ENCODE measurements around the gene PRSS12.

The PRSS12 gene

DNA sequence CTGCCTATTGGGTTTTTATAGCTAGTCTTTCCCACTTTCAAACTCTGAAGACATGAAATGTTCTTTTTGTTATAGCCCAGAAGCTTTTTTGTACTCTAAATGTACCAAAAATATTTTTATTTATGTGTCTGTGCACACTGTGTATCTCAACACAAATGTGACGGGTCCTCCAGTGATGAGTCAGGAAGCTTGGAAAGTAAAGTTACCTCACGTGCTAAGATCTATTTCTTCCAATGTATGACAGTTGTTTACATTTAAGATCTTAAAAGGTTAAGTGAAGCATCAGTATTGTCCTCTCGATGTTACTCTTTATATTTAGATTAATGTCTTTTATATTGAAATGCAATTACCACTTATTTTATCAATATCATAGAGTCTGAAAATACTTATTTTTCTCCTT lies 29.1 kb upstream of the PRSS12 start:
- DNase-seq (ENCODE audit: low read depth, low spot score) = no peak
- POLR2A ChIA-PET = no interaction called here
- no peak overlapping the region for H3K4me3 ChIP-seq (ENCODE audit: low read depth, low read length)
- CTCF ChIA-PET = interaction anchor here (1.7 kb wide), 1 partner anchor 29 kb away, joined by 6 read pairs; the partner anchor contains the start of gene PRSS12
- no peak for TF ChIP-seq CTCF (IDR thresholded peaks at IDR 0.05; ENCODE audit: insufficient read depth, low read length, missing control alignments)

DNA sequence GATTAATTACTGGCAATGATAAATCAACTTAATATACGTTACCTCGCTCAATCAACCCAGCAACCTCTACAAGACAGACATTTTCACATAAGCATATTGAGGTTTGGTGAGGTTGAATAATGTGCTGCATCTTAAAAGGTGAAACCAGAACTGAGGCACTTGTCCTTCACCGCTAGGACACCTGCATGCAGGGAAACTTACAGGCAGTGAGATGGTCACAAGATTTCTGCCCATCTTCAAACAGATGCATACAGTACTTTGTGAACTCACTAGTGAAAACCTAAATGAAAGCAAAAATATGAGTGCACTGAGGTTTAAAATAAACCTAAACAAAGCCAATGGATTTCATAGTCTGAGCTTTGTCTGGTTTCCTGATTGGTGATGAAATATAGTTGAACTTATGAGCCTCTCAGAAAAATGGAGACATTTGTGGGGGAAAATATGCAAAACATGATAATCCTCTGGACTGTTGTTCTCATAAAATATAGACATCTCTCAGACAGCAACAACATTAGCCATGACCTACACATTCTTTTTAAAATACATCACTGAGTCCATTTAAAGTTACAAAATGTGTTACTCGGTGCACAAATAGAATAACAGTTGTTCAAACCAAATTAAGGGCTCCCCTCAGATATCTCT lies 20.9 kb upstream of the PRSS12 start:
- CTCF ChIA-PET = interaction anchor here (1.0 to 4.6 kb wide), 2 partner anchors 21 to 50 kb away, joined by 3 to 23 read pairs; partner anchors contain the start of gene PRSS12
- no peak overlapping the region for H3K4me3 ChIP-seq (ENCODE audit: low read depth, low read length)
- DNase-seq (ENCODE audit: low read depth, low spot score) = peak; percentile 81
- POLR2A ChIA-PET = no interaction called here
- TF ChIP-seq CTCF (IDR thresholded peaks at IDR 0.05; ENCODE audit: insufficient read depth, low read length, missing control alignments) = no peak

DNA sequence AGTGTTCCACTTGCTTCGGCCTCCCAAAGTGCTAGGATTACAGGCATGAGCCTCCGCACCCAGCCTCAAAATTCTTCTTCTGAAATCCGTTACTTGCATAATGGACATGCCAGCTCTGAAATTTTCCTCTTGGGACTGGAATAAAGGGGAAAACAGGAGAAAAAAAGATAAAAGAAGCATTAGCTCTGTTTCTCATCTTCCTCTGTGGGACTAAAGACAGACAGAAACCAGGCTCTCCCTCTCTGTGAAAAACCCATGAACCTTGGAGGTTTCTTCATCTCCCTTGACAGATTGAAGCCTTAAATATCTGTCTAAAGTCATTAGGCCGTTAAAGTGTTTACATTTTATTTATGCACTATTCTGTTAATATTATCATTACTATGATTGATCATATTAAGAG lies 19.4 kb upstream of the PRSS12 start:
- DNase-seq (ENCODE audit: low read depth, low spot score) = no peak
- ChIA-PET CTCF (interaction anchor here (0.6 to 1.8 kb wide), 3 partner anchors 13 to 19 kb away, joined by 3 to 5 read pairs (median 5); partner anchors contain the start of gene PRSS12), POLR2A (no interaction called here)
- no peak overlapping the region for H3K4me3 ChIP-seq (ENCODE audit: low read depth, low read length)
- TF ChIP-seq CTCF (IDR thresholded peaks at IDR 0.05; ENCODE audit: insufficient read depth, low read length, missing control alignments) = no peak

DNA sequence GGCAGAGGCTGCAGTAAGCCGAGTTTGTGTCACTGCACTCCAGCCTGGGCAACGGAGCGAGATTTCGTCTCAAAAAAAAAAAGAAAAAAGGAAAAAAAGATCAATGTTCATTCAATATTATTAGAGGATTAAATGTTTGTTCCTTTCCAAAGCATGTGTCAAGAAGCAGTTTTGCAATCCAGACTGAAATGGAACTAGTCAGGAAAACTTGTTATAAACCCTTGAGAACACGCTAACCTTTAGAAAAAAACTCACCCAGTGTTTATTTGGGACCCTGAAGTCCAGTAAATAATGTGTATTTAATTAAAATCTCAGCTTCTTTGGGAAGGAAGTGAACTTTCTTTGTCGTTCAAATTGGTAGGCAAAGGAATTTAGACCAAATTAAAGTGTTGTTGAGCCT lies 16.4 kb upstream of the PRSS12 start:
- ChIA-PET POLR2A (no interaction called here), CTCF (interaction anchor here (10.1 kb wide), 1 partner anchor 16 kb away, joined by 135 read pairs; the partner anchor contains the start of gene PRSS12)
- TF ChIP-seq CTCF (IDR thresholded peaks at IDR 0.05; ENCODE audit: insufficient read depth, low read length, missing control alignments) = no peak
- H3K4me3 ChIP-seq (ENCODE audit: low read depth, low read length) = no peak overlapping the region
- no peak for DNase-seq (ENCODE audit: low read depth, low spot score)

- H3K4me3 ChIP-seq (ENCODE audit: low read depth, low read length) = no peak overlapping the region
- DNase-seq (ENCODE audit: low read depth, low spot score) = no peak
- CTCF ChIA-PET = interaction anchor here (1.2 to 10.1 kb wide), 2 partner anchors 14 to 18 kb away, joined by 3 to 135 read pairs; partner anchors contain the start of gene PRSS12
- no peak for TF ChIP-seq CTCF (IDR thresholded peaks at IDR 0.05; ENCODE audit: insufficient read depth, low read length, missing control alignments)
- POLR2A ChIA-PET = no interaction called here
These were observed 15.1 kb upstream of the PRSS12 start for GRCh38 chr4:118367872-118368271.

GRCh38 chr4:118367361-118367760 lies 14.6 kb upstream of the PRSS12 start:
- ChIA-PET CTCF (interaction anchor here (1.2 to 10.1 kb wide), 2 partner anchors 14 to 18 kb away, joined by 3 to 135 read pairs; partner anchors contain the start of gene PRSS12), POLR2A (no interaction called here)
- TF ChIP-seq CTCF (IDR thresholded peaks at IDR 0.05; ENCODE audit: insufficient read depth, low read length, missing control alignments) = no peak
- no peak for DNase-seq (ENCODE audit: low read depth, low spot score)
- no peak overlapping the region for H3K4me3 ChIP-seq (ENCODE audit: low read depth, low read length)
